GM18505 (cell line): ENCODE measurements around the gene DCC.

Experiments
- ATAC-seq: cut with Tn5 transposase; IDR thresholded peaks from one replicate; pipeline ENCODE4 v1.9.1; 2021; ENCODE audit not compliant: unreplicated experiment
- POLR2A ChIP-seq: IDR thresholded peaks from 4 replicates; pipeline ENCODE4 v1.6.1; 2011; ENCODE audit warnings: borderline replicate concordance; ENCODE audit not compliant: insufficient read depth, insufficient read length; ENCODE audit errors: extremely low read depth

Gene DCC

GRCh38 chr18:52370841-52371240 lies 30.8 kb downstream of the DCC start:
- ATAC-seq, result no peak
- TF ChIP-seq POLR2A, result no peak

GRCh38 chr18:52376104-52376503 lies 36.1 kb downstream of the DCC start:
- no peak for ATAC-seq
- TF ChIP-seq POLR2A, result no peak

- ATAC-seq, result no peak
- no peak for TF ChIP-seq POLR2A
Observed at GRCh38 chr18:52377094-52377493, 37.1 kb downstream of the DCC start.

- no peak for TF ChIP-seq POLR2A
- no peak for ATAC-seq
Observed at GRCh38 chr18:52386306-52386705, 46.3 kb downstream of the DCC start.

GRCh38 chr18:52387175-52387574 lies 47.2 kb downstream of the DCC start:
- TF ChIP-seq POLR2A, result no peak
- ATAC-seq, result no peak

GRCh38 chr18:52391810-52392559 lies 52.0 kb downstream of the DCC start:
- no peak for TF ChIP-seq POLR2A
- no peak for ATAC-seq

- no peak for TF ChIP-seq POLR2A
- peak; percentile 41 for ATAC-seq
Observed at GRCh38 chr18:52394602-52395001, 54.6 kb downstream of the DCC start.

- no peak for TF ChIP-seq POLR2A
- ATAC-seq, result peak; percentile 49
Observed at GRCh38 chr18:52395146-52395852, 55.3 kb downstream of the DCC start.

GRCh38 chr18:52401236-52401635 lies 61.2 kb downstream of the DCC start:
- TF ChIP-seq POLR2A, result no peak

GRCh38 chr18:52402814-52403213 lies 62.8 kb downstream of the DCC start:
- TF ChIP-seq POLR2A, result no peak

More at GRCh38 chr18:52401236-52401635, 61.2 kb downstream of the DCC start:
- no peak for ATAC-seq

GRCh38 chr18:52403291-52404021 lies 63.5 kb downstream of the DCC start:
- no peak for TF ChIP-seq POLR2A
- ATAC-seq, result no peak

More at GRCh38 chr18:52402814-52403213, 62.8 kb downstream of the DCC start:
- no peak for ATAC-seq

GRCh38 chr18:52408800-52409302 lies 68.9 kb downstream of the DCC start:
- no peak for ATAC-seq
- TF ChIP-seq POLR2A, result no peak

GRCh38 chr18:52409727-52410126 lies 69.7 kb downstream of the DCC start:
- no peak for TF ChIP-seq POLR2A
- peak; percentile 95 for ATAC-seq
